RWPE2 (cell line): ENCODE results near the gene MAS1.

Experiments used
- ATAC-seq: fragments of 200-7000 bp; cut with Tn5 transposase; 3 replicates; pipeline ENCODE4 v1.9.1; 2021; ENCODE audit warnings: low read depth
- DNase-seq: peaks from one replicate; pipeline ENCODE4 v3.0.0-alpha.2; 2020; ENCODE audit warnings: low spot score
- H3K27ac ChIP-seq: fragments of 450-650 bp; 2 replicates; pipeline ENCODE4 v1.5.1; 2017; ENCODE audit warnings: mild to moderate bottlenecking; ENCODE audit not compliant: poor library complexity, severe bottlenecking
- H3K27me3 ChIP-seq: fragments of 250-450 bp; sonication (Bioruptor Pico); 2 replicates; pipeline ENCODE4 v1.5.1; 2021; ENCODE audit warnings: mild to moderate bottlenecking, moderate library complexity; ENCODE audit not compliant: insufficient read depth, poor library complexity, severe bottlenecking
- H3K36me3 ChIP-seq: fragments of 250-450 bp; sonication (Bioruptor Pico); 2 replicates; pipeline ENCODE4 v1.5.1; 2020; ENCODE audit warnings: low read depth, mild to moderate bottlenecking, moderate library complexity
- H3K4me1 ChIP-seq: fragments of 250-450 bp; sonication (Bioruptor Pico); 2 replicates; pipeline ENCODE4 v1.5.1; 2021; ENCODE audit warnings: mild to moderate bottlenecking, moderate library complexity; ENCODE audit not compliant: insufficient read depth, poor library complexity, severe bottlenecking
- H3K4me3 ChIP-seq: fragments of 250-450 bp; sonication (Bioruptor Pico); 2 replicates; pipeline ENCODE4 v1.5.1; 2021; ENCODE audit warnings: mild to moderate bottlenecking, moderate library complexity; ENCODE audit not compliant: severe bottlenecking
- H3K9me3 ChIP-seq: fragments of 250-450 bp; sonication (Bioruptor Pico); 2 replicates; pipeline ENCODE4 v1.5.1; 2021; ENCODE audit warnings: mild to moderate bottlenecking, moderate library complexity; ENCODE audit not compliant: severe bottlenecking
- TF ChIP-seq, protein P1 (sequence below): fragments of 450-650 bp; IDR thresholded peaks from one replicate; pipeline ENCODE4 v1.5.1; 2017; ENCODE audit warnings: mild to moderate bottlenecking, moderate library complexity; ENCODE audit not compliant: poor library complexity, severe bottlenecking

Gene MAS1

GRCh38 chr6:159904497-159904911 is 13.7 kb downstream of the MAS1 start:
- ATAC-seq: no peak
- TF ChIP-seq, protein P1, sequence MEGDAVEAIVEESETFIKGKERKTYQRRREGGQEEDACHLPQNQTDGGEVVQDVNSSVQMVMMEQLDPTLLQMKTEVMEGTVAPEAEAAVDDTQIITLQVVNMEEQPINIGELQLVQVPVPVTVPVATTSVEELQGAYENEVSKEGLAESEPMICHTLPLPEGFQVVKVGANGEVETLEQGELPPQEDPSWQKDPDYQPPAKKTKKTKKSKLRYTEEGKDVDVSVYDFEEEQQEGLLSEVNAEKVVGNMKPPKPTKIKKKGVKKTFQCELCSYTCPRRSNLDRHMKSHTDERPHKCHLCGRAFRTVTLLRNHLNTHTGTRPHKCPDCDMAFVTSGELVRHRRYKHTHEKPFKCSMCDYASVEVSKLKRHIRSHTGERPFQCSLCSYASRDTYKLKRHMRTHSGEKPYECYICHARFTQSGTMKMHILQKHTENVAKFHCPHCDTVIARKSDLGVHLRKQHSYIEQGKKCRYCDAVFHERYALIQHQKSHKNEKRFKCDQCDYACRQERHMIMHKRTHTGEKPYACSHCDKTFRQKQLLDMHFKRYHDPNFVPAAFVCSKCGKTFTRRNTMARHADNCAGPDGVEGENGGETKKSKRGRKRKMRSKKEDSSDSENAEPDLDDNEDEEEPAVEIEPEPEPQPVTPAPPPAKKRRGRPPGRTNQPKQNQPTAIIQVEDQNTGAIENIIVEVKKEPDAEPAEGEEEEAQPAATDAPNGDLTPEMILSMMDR: no peak
- Histone ChIP-seq H3K4me1 (peaks cover 12% of the 10 kb centered on the region), H3K9me3 (no peaks in the 10 kb centered on the region), H3K36me3 (no peaks in the 10 kb centered on the region), H3K27ac (no peak overlapping the region), H3K4me3 (no peak overlapping the region), H3K27me3 (no peaks in the 10 kb centered on the region)
- DNase-seq: no peak

- DNase-seq: no peak
Observed at GRCh38 chr6:159906400-159906799, 15.6 kb downstream of the MAS1 start.

DNA sequence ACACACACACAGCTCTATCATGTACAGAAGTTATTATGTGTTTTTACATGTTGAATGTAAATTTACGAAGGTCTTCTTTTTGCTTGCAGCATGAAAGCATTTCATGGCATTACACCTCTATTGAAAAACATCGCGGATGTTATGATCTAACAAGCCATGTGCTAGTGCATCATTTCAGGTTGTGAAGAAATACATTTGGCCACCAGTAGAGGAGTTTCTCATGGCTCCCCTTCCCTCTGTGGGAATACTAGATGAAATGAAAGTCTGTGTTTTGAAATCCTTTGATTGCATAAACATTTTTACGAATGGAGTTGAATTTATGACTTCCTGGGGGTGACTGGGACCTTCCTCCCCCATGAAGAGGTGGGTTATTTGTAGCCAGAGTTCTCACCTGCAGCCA is 17.7 kb downstream of the MAS1 start:
- DNase-seq: no peak
- no peak overlapping the region for H3K4me3 ChIP-seq
- no peaks in the 10 kb centered on the region for H3K27me3 ChIP-seq
- no peaks in the 10 kb centered on the region for H3K36me3 ChIP-seq
- ATAC-seq: no peak
- no peaks in the 10 kb centered on the region for H3K9me3 ChIP-seq
- H3K27ac ChIP-seq: no peak overlapping the region
- TF ChIP-seq, protein P1: no peak
- H3K4me1 ChIP-seq: no peaks in the 10 kb centered on the region

More at GRCh38 chr6:159906400-159906799, 15.6 kb downstream of the MAS1 start:
- no peaks in the 10 kb centered on the region for H3K27me3 ChIP-seq
- no peaks in the 10 kb centered on the region for H3K9me3 ChIP-seq
- no peak overlapping the region for H3K27ac ChIP-seq
- no peak for ATAC-seq
- no peaks in the 10 kb centered on the region for H3K4me1 ChIP-seq
- TF ChIP-seq, protein P1: no peak
- H3K4me3 ChIP-seq: no peak overlapping the region
- H3K36me3 ChIP-seq: no peaks in the 10 kb centered on the region

- DNase-seq (no peak), ATAC-seq (no peak)
- no peaks in the 10 kb centered on the region for H3K27me3 ChIP-seq
Observed at GRCh38 chr6:159908979-159909378, 18.2 kb downstream of the MAS1 start.

DNA sequence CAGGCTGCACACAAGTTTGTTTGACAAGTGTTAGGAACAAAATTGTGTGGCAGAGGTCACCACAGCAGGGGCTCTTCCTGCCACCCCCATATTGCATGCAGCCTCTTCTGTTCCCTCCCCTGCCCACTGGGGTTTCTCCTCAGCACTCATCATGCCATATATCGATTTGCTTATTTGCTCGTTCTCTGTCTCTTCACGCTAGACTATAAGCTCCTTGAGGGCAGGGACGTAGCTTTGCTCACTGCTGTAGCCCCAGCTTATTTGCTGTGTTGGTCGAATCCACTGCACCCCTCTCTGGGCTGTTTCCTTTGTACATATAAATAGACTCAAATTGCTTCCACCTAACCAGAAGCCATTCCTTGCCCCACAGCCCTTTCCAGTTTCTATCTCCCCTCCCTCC is 19.6 kb downstream of the MAS1 start:
- no peak overlapping the region for H3K27ac ChIP-seq
- peaks cover 3% of the 10 kb centered on the region for H3K4me1 ChIP-seq
- TF ChIP-seq, protein P1: no peak
- no peaks in the 10 kb centered on the region for H3K9me3 ChIP-seq
- ATAC-seq (no peak), DNase-seq (no peak)
- no peak overlapping the region for H3K4me3 ChIP-seq
- no peaks in the 10 kb centered on the region for H3K36me3 ChIP-seq
- H3K27me3 ChIP-seq: no peaks in the 10 kb centered on the region

More at GRCh38 chr6:159908979-159909378, 18.2 kb downstream of the MAS1 start:
- H3K4me3 ChIP-seq: no peak overlapping the region
- TF ChIP-seq, protein P1: no peak
- H3K9me3 ChIP-seq: no peaks in the 10 kb centered on the region
- no peaks in the 10 kb centered on the region for H3K36me3 ChIP-seq
- H3K27ac ChIP-seq: no peak overlapping the region
- H3K4me1 ChIP-seq: no peaks in the 10 kb centered on the region
